GM12878 (cell line): Measurements from ENCODE around the gene PPP1R18.

Experiments
- BCL11A ChIP-seq: IDR thresholded peaks from 2 replicates; pipeline ENCODE4 v1.6.1; 2011; ENCODE audit warnings: low read depth, low read length
- EED ChIP-seq: sonication (generic); IDR thresholded peaks from 2 replicates; pipeline ENCODE4 v1.6.1; 2016; ENCODE audit warnings: antibody characterized with exemption, low read depth
- FOS ChIP-seq: IDR thresholded peaks from 3 replicates; pipeline ENCODE4 v1.6.1; 2011; ENCODE audit warnings: borderline replicate concordance; ENCODE audit not compliant: insufficient read length; ENCODE audit errors: extremely low read depth
- POLR2A ChIP-seq: IDR thresholded peaks from 2 replicates; pipeline ENCODE4 v1.6.1; 2011; ENCODE audit warnings: low read depth, mild to moderate bottlenecking, low read length
- TF ChIP-seq, protein P1 (sequence below): IDR thresholded peaks from 2 replicates; pipeline ENCODE4 v1.6.1; 2012; ENCODE audit warnings: mild to moderate bottlenecking, low read depth, low read length
- TF ChIP-seq, protein P2 (sequence below), 3 experiments: IDR thresholded peaks in 2 of 3; conservative IDR thresholded peaks in 1 of 3; 2 replicates each; pipeline ENCODE4 v1.5.1; 2011; ENCODE audit warnings: low read depth in 3 of 3, low read length in 3 of 3, mild to moderate bottlenecking in 3 of 3, control low read depth in 2 of 3, moderate library complexity in 2 of 3, inconsistent platforms in 1 of 3, mixed read lengths in 1 of 3; ENCODE audit not compliant: control insufficient read depth in 2 of 3, insufficient read depth in 1 of 3; ENCODE audit errors: extremely low read depth in 1 of 3
- TF ChIP-seq, protein P3 (sequence below): fragments of 450-650 bp; IDR thresholded peaks from 2 replicates; pipeline ENCODE4 v1.6.1; 2016; ENCODE audit warnings: mild to moderate bottlenecking

DNA sequence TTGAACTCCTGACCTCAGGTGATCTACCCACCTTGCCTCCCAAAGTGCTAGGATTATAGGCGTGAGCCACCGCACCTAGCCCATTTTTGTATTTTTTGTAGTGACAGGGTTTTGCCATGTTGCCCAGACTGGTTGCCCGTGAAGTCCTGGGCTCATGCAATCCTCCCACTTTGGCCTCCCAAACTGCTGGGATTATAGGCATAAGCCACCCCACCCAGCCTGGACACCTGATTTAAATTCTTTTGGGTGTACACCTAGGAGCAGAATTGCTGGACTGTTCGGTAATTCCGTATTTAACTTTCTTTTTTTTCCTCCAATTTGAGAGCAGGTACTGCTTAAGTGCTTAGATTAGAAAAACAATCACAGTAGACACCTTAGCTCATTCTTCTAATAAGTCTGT, 10.0 kb upstream of the PPP1R18 start:
- TF ChIP-seq EED = no peak
- TF ChIP-seq, protein P1, sequence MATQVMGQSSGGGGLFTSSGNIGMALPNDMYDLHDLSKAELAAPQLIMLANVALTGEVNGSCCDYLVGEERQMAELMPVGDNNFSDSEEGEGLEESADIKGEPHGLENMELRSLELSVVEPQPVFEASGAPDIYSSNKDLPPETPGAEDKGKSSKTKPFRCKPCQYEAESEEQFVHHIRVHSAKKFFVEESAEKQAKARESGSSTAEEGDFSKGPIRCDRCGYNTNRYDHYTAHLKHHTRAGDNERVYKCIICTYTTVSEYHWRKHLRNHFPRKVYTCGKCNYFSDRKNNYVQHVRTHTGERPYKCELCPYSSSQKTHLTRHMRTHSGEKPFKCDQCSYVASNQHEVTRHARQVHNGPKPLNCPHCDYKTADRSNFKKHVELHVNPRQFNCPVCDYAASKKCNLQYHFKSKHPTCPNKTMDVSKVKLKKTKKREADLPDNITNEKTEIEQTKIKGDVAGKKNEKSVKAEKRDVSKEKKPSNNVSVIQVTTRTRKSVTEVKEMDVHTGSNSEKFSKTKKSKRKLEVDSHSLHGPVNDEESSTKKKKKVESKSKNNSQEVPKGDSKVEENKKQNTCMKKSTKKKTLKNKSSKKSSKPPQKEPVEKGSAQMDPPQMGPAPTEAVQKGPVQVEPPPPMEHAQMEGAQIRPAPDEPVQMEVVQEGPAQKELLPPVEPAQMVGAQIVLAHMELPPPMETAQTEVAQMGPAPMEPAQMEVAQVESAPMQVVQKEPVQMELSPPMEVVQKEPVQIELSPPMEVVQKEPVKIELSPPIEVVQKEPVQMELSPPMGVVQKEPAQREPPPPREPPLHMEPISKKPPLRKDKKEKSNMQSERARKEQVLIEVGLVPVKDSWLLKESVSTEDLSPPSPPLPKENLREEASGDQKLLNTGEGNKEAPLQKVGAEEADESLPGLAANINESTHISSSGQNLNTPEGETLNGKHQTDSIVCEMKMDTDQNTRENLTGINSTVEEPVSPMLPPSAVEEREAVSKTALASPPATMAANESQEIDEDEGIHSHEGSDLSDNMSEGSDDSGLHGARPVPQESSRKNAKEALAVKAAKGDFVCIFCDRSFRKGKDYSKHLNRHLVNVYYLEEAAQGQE = no peak
- TF ChIP-seq, protein P2, sequence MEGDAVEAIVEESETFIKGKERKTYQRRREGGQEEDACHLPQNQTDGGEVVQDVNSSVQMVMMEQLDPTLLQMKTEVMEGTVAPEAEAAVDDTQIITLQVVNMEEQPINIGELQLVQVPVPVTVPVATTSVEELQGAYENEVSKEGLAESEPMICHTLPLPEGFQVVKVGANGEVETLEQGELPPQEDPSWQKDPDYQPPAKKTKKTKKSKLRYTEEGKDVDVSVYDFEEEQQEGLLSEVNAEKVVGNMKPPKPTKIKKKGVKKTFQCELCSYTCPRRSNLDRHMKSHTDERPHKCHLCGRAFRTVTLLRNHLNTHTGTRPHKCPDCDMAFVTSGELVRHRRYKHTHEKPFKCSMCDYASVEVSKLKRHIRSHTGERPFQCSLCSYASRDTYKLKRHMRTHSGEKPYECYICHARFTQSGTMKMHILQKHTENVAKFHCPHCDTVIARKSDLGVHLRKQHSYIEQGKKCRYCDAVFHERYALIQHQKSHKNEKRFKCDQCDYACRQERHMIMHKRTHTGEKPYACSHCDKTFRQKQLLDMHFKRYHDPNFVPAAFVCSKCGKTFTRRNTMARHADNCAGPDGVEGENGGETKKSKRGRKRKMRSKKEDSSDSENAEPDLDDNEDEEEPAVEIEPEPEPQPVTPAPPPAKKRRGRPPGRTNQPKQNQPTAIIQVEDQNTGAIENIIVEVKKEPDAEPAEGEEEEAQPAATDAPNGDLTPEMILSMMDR (IDR thresholded peaks at IDR 0.05 in 2 of 3, conservative IDR thresholded peaks at IDR 0.05 in 1 of 3; ENCODE audit: control insufficient read depth in 2 of 3, extremely low read depth in 1 of 3, insufficient read depth in 1 of 3, low read depth in 3 of 3, low read length in 3 of 3) = no peak
- TF ChIP-seq POLR2A = no peak
- TF ChIP-seq, protein P3, sequence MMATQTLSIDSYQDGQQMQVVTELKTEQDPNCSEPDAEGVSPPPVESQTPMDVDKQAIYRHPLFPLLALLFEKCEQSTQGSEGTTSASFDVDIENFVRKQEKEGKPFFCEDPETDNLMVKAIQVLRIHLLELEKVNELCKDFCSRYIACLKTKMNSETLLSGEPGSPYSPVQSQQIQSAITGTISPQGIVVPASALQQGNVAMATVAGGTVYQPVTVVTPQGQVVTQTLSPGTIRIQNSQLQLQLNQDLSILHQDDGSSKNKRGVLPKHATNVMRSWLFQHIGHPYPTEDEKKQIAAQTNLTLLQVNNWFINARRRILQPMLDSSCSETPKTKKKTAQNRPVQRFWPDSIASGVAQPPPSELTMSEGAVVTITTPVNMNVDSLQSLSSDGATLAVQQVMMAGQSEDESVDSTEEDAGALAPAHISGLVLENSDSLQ = no peak
- TF ChIP-seq BCL11A = no peak
- no peak for TF ChIP-seq FOS
